GM12878 (cell line): ENCODE data around the gene CLEC16A. TPM values are rescaled to one million over a fixed set of nuclear protein-coding genes. Genes with fewer than 3 reads are reported as not detected.

Experiments used
- ATAC-seq: fragments of 200-7000 bp; cut with Tn5 transposase; 3 replicates; pipeline ENCODE4 v1.9.1; 2020; ENCODE audit warnings: mild to moderate bottlenecking, moderate library complexity
- BruUV-seq: library from RNA; stranded (reverse); fragments of 400-500 nt; replicated peaks from 2 replicates; lab custom pipeline; 2021; lab: Mats Ljungman, UMichigan
- CTCF ChIA-PET: fragments of 300-600 bp; sonication (Branson Sonifier 250); formaldehyde crosslinking; extraction: SDS; loops from one replicate; lab custom pipeline; 2021; ENCODE audit warnings: inconsistent platforms; lab: Yijun Ruan, JAX
- POLR2A ChIA-PET: fragments of 350-600 bp; formaldehyde crosslinking; extraction: SDS; loops from one replicate; lab custom pipeline; 2021; ENCODE audit warnings: inconsistent platforms; lab: Charles Lee
- RAD21 ChIA-PET: fragments of 300-600 bp; sonication (Branson Sonifier 250); formaldehyde crosslinking; loops from one replicate; lab custom pipeline; 2023; ENCODE audit warnings: antibody characterized with exemption; ENCODE audit not compliant: unreplicated experiment; lab: Charles Lee
- SMC1A ChIA-PET: fragments of 300-600 bp; sonication (Branson Sonifier 250); formaldehyde crosslinking; loops from one replicate; lab custom pipeline; 2023; ENCODE audit not compliant: unreplicated experiment, uncharacterized antibody; lab: Charles Lee
- DNase-seq: peaks from one replicate; pipeline ENCODE4 v3.0.0-alpha.2; 2011; ENCODE audit warnings: low read depth, low spot score
- FAIRE-seq: peaks from 3 replicates; lab custom pipeline; 2011; peaks lifted over from hg19 to GRCh38; lab: Jason Lieb, UNC
- H2AFZ ChIP-seq: 2 replicates; pipeline ENCODE4 v1.6.0; 2011; ENCODE audit warnings: low read depth, low read length, control low read depth; ENCODE audit not compliant: control insufficient read depth
- H3K27ac ChIP-seq: 2 replicates; pipeline ENCODE4 v1.5.1; 2011; ENCODE audit warnings: control low read depth; ENCODE audit not compliant: control insufficient read depth, insufficient read depth
- H3K27me3 ChIP-seq, 2 experiments: replicated peaks in 1 of 2; 2 replicates each; pipeline versions ENCODE4 v1.6.0 to v1.6.1; 2011; ENCODE audit warnings: low read length in 1 of 2; ENCODE audit not compliant: control insufficient read depth in 2 of 2, insufficient read depth in 2 of 2
- H3K36me3 ChIP-seq, 2 experiments: 2 replicates each; pipeline ENCODE4 v1.5.1; 2011; ENCODE audit warnings: low read length in 1 of 2; ENCODE audit not compliant: control insufficient read depth in 2 of 2, insufficient read depth in 2 of 2
- H3K4me1 ChIP-seq: 2 replicates; pipeline ENCODE4 v1.6.1; 2011; ENCODE audit warnings: mild to moderate bottlenecking, low read length, moderate library complexity, mixed read lengths; ENCODE audit not compliant: control insufficient read depth, insufficient read depth
- H3K4me2 ChIP-seq: 2 replicates; pipeline ENCODE4 v1.6.0; 2011; ENCODE audit warnings: control low read depth; ENCODE audit not compliant: control insufficient read depth, insufficient read depth
- H3K4me3 ChIP-seq: fragments of 200-600 bp; sonication (generic); 2 replicates; pipeline ENCODE4 v1.5.1; 2016
- H3K79me2 ChIP-seq: 2 replicates; pipeline ENCODE4 v1.6.0; 2011; ENCODE audit warnings: low read length; ENCODE audit not compliant: control insufficient read depth, insufficient read depth
- H3K9ac ChIP-seq: 2 replicates; pipeline ENCODE4 v1.8.0; 2011; ENCODE audit warnings: low read length, control low read depth, mixed read lengths; ENCODE audit not compliant: control insufficient read depth, insufficient read depth
- H3K9me3 ChIP-seq: replicated peaks from 3 replicates; pipeline ENCODE4 v1.5.1; 2011; ENCODE audit warnings: mild to moderate bottlenecking, low read length; ENCODE audit not compliant: control insufficient read depth, insufficient read depth
- H4K20me1 ChIP-seq: 2 replicates; pipeline ENCODE4 v1.6.0; 2011; ENCODE audit not compliant: control insufficient read depth, insufficient read depth
- CTCF ChIP-seq, 3 experiments: IDR thresholded peaks in 2 of 3; conservative IDR thresholded peaks in 1 of 3; 2 replicates each; pipeline ENCODE4 v1.5.1; 2011; ENCODE audit warnings: low read depth in 3 of 3, low read length in 3 of 3, mild to moderate bottlenecking in 3 of 3, control low read depth in 2 of 3, moderate library complexity in 2 of 3, inconsistent platforms in 1 of 3, mixed read lengths in 1 of 3; ENCODE audit not compliant: control insufficient read depth in 2 of 3, insufficient read depth in 1 of 3; ENCODE audit errors: extremely low read depth in 1 of 3
- EED ChIP-seq: sonication (generic); IDR thresholded peaks from 2 replicates; pipeline ENCODE4 v1.6.1; 2016; ENCODE audit warnings: antibody characterized with exemption, low read depth
- ELK1 ChIP-seq: IDR thresholded peaks from 2 replicates; pipeline ENCODE4 v1.6.1; 2012; ENCODE audit warnings: low read depth, low read length, improper control_type of control experiment
- FOXK2 ChIP-seq: fragments of 450-650 bp; IDR thresholded peaks from 2 replicates; pipeline ENCODE4 v1.6.1; 2017; ENCODE audit warnings: mild to moderate bottlenecking, moderate library complexity
- IKZF1 ChIP-seq: fragments of 450-650 bp; conservative IDR thresholded peaks from 2 replicates; pipeline ENCODE4 v1.6.1; 2017; ENCODE audit warnings: antibody characterized with exemption, mild to moderate bottlenecking
- IKZF2 ChIP-seq, 2 experiments: fragments of 450-650 bp; IDR thresholded peaks; 2 replicates each; pipeline ENCODE4 v1.6.1; 2017; ENCODE audit warnings: mild to moderate bottlenecking in 2 of 2, moderate library complexity in 2 of 2
- NR2F1 ChIP-seq: fragments of 450-650 bp; conservative IDR thresholded peaks from 2 replicates; pipeline ENCODE4 v1.6.1; 2017; ENCODE audit warnings: mild to moderate bottlenecking
- POLR2AphosphoS2 ChIP-seq: IDR thresholded peaks from 2 replicates; pipeline ENCODE4 v1.6.1; 2011; ENCODE audit warnings: low read depth, mild to moderate bottlenecking, low read length, improper control_type of control experiment, moderate library complexity
- RAD21 ChIP-seq: IDR thresholded peaks from 2 replicates; pipeline ENCODE4 v1.6.1; 2011; ENCODE audit warnings: mild to moderate bottlenecking, low read depth, low read length, moderate library complexity; ENCODE audit not compliant: insufficient read depth
- RELB ChIP-seq: fragments of 450-650 bp; IDR thresholded peaks from 2 replicates; pipeline ENCODE4 v1.6.1; 2017; ENCODE audit warnings: low read depth, mild to moderate bottlenecking, moderate library complexity
- SMC3 ChIP-seq: IDR thresholded peaks from 2 replicates; pipeline ENCODE4 v1.6.1; 2011; ENCODE audit warnings: low read length, improper control_type of control experiment, borderline replicate concordance
- TBL1XR1 ChIP-seq: IDR thresholded peaks from 2 replicates; pipeline ENCODE4 v1.6.1; 2012; ENCODE audit warnings: low read depth, low read length, improper control_type of control experiment
- YY1 ChIP-seq: IDR thresholded peaks from 2 replicates; pipeline ENCODE4 v1.6.1; 2011; ENCODE audit warnings: low read depth, mild to moderate bottlenecking, low read length
- ZNF687 ChIP-seq: fragments of 450-650 bp; IDR thresholded peaks from 2 replicates; pipeline ENCODE4 v1.6.1; 2017; ENCODE audit warnings: mild to moderate bottlenecking, moderate library complexity
- WGBS: methylation state at CpG from one replicate; pipeline ENCODE4 v1.1.6; 2016; ENCODE audit warnings: low lambda C conversion rate; ENCODE audit not compliant: insufficient replicate concordance, insufficient coverage; ENCODE audit errors: missing lambda C conversion rate; 5-methylcytosine and 5-hydroxymethylcytosine counted together
- in situ Hi-C: fragments of 300-500 bp; cut with MboI; formaldehyde crosslinking; loops from 9 replicates; pipeline ENCODE4 v1.14.3; 2018; ENCODE audit warnings: mixed read lengths
- intact Hi-C: fragments of 100-400 bp; cut with micrococcal nuclease; formaldehyde crosslinking; loops from one replicate; pipeline ENCODE4 v1.14.2; 2022; ENCODE audit not compliant: unreplicated experiment
- polyA plus RNA-seq, 11 experiments: library from polyadenylated mRNA; depleted of rRNA in 4 of 11; unstranded in 6 of 11; stranded (reverse) in 5 of 11; fragments of >200 nt; fragmentation: Nextera tagmentation in 4 of 11; fragmentation: Illumina TruSeq in 1 of 11; extraction: Ambion mirVana in 4 of 11; extraction: Trizol in 1 of 11; gene quantifications; 1 replicate in 1 of 11; 2 replicates in 10 of 11; pipeline versions ENCODE4 v1.2.1 to v1.2.3, GENCODE V29; 2011 to 2016; ENCODE audit warnings: inconsistent platforms in 2 of 11, missing spikeins in 2 of 11, low read depth in 1 of 11
- total RNA-seq, 4 experiments: library from RNA; depleted of rRNA in 3 of 4; stranded (reverse); fragments of >200 nt in 3 of 4; fragmentation: Illumina TruSeq in 1 of 4; extraction: Trizol in 1 of 4; gene quantifications; 2 replicates each; pipeline versions ENCODE4 v1.2.1 to v1.2.3, GENCODE V29; 2013 to 2021

CLEC16A gene
- total and polyA plus RNA-seq, 10 of the 15 experiments (the other 5 are each of a cell fraction or from before 2014, with no cell fraction given) = 1.5 to 28.8 (median 19.2) TPM

GRCh38 chr16:10971560-10971961 is 27.2 kb downstream of the CLEC16A start:
- Histone ChIP-seq H3K79me2 (no peaks in the 10 kb centered on the region; the same call in 1 of the 2 replicates), H4K20me1 (no peaks in the 10 kb centered on the region), H3K9ac (no peak overlapping the region), H3K27ac (no peak overlapping the region), H3K36me3 (peaks cover 20 to 24% of the 10 kb centered on the region in 2 experiments), H3K9me3 (no peaks in the 10 kb centered on the region), H3K27me3 (no peaks in the 10 kb centered on the region), H3K4me2 (no peak overlapping the region), H3K4me1 (peaks cover 4% of the 10 kb centered on the region), H2AFZ (no peak overlapping the region), H3K4me3 (no peak overlapping the region)
- FAIRE-seq (no peak), ATAC-seq (peak; percentile 68), DNase-seq (no peak)
- TF ChIP-seq RAD21 = peak; percentile 82
- TF ChIP-seq YY1 = peak; percentile 30; the same call in 1 of the 2 replicates
- peak; percentile 78 for TF ChIP-seq EED
- peak; percentile 21; the same call in 1 of the 2 replicates for TF ChIP-seq ZNF687
- TF ChIP-seq IKZF1 = peak; percentile 80
- TF ChIP-seq TBL1XR1 = no peak
- TF ChIP-seq SMC3 = peak; percentile 81
- TF ChIP-seq RELB = peak; percentile 52; the same call in 1 of the 2 replicates
- TF ChIP-seq CTCF (IDR thresholded peaks at IDR 0.05 in 2 of 3, conservative IDR thresholded peaks at IDR 0.05 in 1 of 3; ENCODE audit: control insufficient read depth in 2 of 3, extremely low read depth in 1 of 3, insufficient read depth in 1 of 3, low read depth in 3 of 3, low read length in 3 of 3) = peak; percentile 48 to 83 (median 68)
- TF ChIP-seq ELK1 = no peak
- peak; percentile 75 to 82 for TF ChIP-seq IKZF2 (IDR thresholded peaks at IDR 0.05)
- no peak for TF ChIP-seq NR2F1
- TF ChIP-seq FOXK2 = no peak
- TF ChIP-seq POLR2AphosphoS2 = no peak
- in situ Hi-C loops = loop anchor here (25.0 kb wide), 1 partner anchor 691 kb away; the partner anchor contains the start of gene SNN
- TSS peak; percentile 5 for BruUV-seq
- intact Hi-C loops = loop anchor here (5.0 kb wide), 1 partner anchor 426 kb away; no protein-coding TSS in a partner anchor
- ChIA-PET POLR2A (interaction anchor here (0.5 to 1.0 kb wide), 6 partner anchors 107 to 447 kb away, joined by 3 to 4 read pairs (median 3); partner anchors contain the start of gene SOCS1), RAD21 (interaction anchor here (0.6 to 4.7 kb wide), 17 partner anchors 8 to 560 kb away, joined by 3 to 39 read pairs (median 3); partner anchors contain the start of gene SOCS1), SMC1A (interaction anchor here (0.6 to 2.6 kb wide), 19 partner anchors 9 to 406 kb away, joined by 3 to 12 read pairs (median 5); partner anchors contain the start of gene SOCS1), CTCF (interaction anchor here (0.6 to 3.5 kb wide), 42 partner anchors 8 to 669 kb away, joined by 3 to 27 read pairs (median 3); partner anchors contain the start of genes PRM2 and SOCS1)
- 64% methylated on average over 3 of the region's 3 CpGs for WGBS
